Colonic mucosa (tissue), 4 donors: ENCODE results near the gene ZFAND6. TPM values are rescaled to one million over a fixed set of nuclear protein-coding genes. Genes with fewer than 3 reads are reported as not detected.

Experiments used
- DNase-seq: peaks from one replicate; pipeline ENCODE4 v3.0.0-alpha.2; 2020
- H3K27ac ChIP-seq: fragments of 200-600 bp; one replicate; pipeline ENCODE4 v1.8.0; 2021
- H3K27me3 ChIP-seq: fragments of 200-600 bp; one replicate; pipeline ENCODE4 v1.8.0; 2021
- H3K36me3 ChIP-seq: fragments of 200-600 bp; one replicate; pipeline ENCODE4 v1.8.0; 2021
- H3K4me1 ChIP-seq: fragments of 200-600 bp; one replicate; pipeline ENCODE4 v1.8.0; 2021; ENCODE audit warnings: mild to moderate bottlenecking
- H3K4me3 ChIP-seq: fragments of 200-600 bp; one replicate; pipeline ENCODE4 v1.8.0; 2021
- H3K9ac ChIP-seq, 2 donors: one replicate each; pipeline ENCODE4 v1.7.0; 2013; ENCODE audit warnings: control low read depth in 2 of 2, low read depth in 2 of 2, low read length in 2 of 2
- H3K9me3 ChIP-seq: fragments of 200-600 bp; one replicate; pipeline ENCODE4 v1.8.0; 2021
- intact Hi-C: fragments of 100-400 bp; cut with DNase I; formaldehyde crosslinking; loops from one replicate; pipeline ENCODE4 v1.14.1; 2022
- total RNA-seq, 2 donors: library from RNA; stranded (reverse); fragmentation: NEBNext Ultra II Directional in 1 of 2; extraction: Animal tissue kit (Norgen Biotek cat#: 25700) in 1 of 2; gene quantifications; one replicate each; pipeline ENCODE4 v1.2.1, GENCODE V29; 2021
- TF ChIP-seq, protein P1 (sequence below): fragments of 200-600 bp; IDR thresholded peaks from one replicate; pipeline ENCODE4 v1.8.0; 2022; ENCODE audit warnings: antibody characterized with exemption, mild to moderate bottlenecking
- donor health status: healthy.
- donor health status: DM: no; HTN: no; CAD: no.
- donor health status: DM: no; HTN: no; CAD: no.

Gene ZFAND6
- total RNA-seq, 2 donors from 2014 or later: 56.0 to 82.4 TPM

DNA sequence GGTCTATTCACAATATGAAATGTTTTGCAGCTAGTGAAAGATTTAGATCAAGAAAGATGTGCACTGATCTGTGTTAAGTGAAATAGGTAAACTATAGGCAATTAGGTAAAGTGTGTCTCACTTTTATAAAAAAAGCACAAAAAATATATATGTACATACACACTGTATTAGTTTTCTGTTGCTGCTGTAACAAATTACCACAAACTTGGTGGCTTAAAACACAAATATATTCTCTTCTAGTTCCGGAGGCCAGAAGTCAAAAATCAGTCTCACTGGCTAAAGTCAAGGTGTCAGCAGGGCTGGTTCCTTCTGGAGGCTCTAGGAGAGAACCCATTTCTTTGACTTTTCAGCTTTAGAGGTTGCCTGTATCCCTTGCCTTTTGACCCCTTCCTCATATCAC, 104.4 kb downstream of the ZFAND6 start:
- no peak for DNase-seq
- Histone ChIP-seq H3K9ac (no peak overlapping the region), H3K4me3 (no peak overlapping the region), H3K27me3 (no peaks in the 10 kb centered on the region), H3K9me3 (no peaks in the 10 kb centered on the region), H3K36me3 (no peaks in the 10 kb centered on the region), H3K4me1 (no peaks in the 10 kb centered on the region), H3K27ac (no peak overlapping the region)
- TF ChIP-seq, protein P1, sequence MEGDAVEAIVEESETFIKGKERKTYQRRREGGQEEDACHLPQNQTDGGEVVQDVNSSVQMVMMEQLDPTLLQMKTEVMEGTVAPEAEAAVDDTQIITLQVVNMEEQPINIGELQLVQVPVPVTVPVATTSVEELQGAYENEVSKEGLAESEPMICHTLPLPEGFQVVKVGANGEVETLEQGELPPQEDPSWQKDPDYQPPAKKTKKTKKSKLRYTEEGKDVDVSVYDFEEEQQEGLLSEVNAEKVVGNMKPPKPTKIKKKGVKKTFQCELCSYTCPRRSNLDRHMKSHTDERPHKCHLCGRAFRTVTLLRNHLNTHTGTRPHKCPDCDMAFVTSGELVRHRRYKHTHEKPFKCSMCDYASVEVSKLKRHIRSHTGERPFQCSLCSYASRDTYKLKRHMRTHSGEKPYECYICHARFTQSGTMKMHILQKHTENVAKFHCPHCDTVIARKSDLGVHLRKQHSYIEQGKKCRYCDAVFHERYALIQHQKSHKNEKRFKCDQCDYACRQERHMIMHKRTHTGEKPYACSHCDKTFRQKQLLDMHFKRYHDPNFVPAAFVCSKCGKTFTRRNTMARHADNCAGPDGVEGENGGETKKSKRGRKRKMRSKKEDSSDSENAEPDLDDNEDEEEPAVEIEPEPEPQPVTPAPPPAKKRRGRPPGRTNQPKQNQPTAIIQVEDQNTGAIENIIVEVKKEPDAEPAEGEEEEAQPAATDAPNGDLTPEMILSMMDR: no peak
- intact Hi-C loops: no loop called here

DNA sequence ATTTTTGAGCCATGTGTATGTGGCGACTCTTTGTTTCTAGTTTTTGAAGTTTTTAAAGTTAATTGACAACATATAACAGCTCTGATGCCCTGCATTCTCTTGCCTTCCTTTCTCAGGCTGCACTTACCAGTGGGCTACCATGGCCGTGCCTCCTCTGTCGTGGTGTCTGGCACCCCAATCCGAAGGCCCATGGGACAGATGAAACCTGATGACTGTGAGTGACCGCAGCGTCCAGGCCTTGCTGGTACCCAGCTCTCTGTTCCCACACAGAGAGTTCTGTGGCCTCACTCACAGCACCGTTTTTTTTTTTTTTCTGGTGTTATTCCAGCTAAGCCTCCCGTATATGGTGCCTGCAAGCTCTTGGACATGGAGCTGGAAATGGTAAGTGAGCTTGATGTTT, 108.5 kb downstream of the ZFAND6 start:
- Histone ChIP-seq H3K4me3 (no peak overlapping the region), H3K9me3 (no peaks in the 10 kb centered on the region), H3K27ac (no peak overlapping the region), H3K36me3 (no peaks in the 10 kb centered on the region), H3K9ac (no peak overlapping the region), H3K27me3 (no peaks in the 10 kb centered on the region), H3K4me1 (no peaks in the 10 kb centered on the region)
- TF ChIP-seq, protein P1: no peak
- intact Hi-C loops: no loop called here
- no peak for DNase-seq

DNA sequence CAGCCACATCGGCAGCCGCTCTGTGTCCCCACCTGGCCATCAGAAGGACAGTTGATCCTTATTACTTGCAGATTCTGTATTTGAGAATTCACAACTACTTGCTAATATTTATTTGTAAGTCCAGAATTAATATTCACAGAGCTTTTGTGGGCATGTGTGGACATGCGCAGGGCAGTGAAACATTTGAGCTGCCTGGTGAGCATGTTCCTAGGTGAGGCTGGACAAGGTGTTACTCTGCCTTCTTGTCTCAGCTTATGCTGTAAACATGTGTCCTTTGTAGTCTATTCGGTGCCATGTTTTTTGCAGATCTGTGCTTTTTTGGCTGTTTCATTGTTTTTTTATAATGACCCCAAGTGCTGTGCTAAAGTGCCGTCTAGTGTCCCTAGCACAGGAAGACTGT, 108.9 kb downstream of the ZFAND6 start:
- intact Hi-C loops: no loop called here
- no peaks in the 10 kb centered on the region for H3K9me3 ChIP-seq
- H3K27ac ChIP-seq: no peak overlapping the region
- no peaks in the 10 kb centered on the region for H3K4me1 ChIP-seq
- DNase-seq: no peak
- no peak overlapping the region for H3K4me3 ChIP-seq
- no peaks in the 10 kb centered on the region for H3K36me3 ChIP-seq
- TF ChIP-seq, protein P1: no peak
- H3K27me3 ChIP-seq: no peaks in the 10 kb centered on the region
- no peak overlapping the region for H3K9ac ChIP-seq

DNA sequence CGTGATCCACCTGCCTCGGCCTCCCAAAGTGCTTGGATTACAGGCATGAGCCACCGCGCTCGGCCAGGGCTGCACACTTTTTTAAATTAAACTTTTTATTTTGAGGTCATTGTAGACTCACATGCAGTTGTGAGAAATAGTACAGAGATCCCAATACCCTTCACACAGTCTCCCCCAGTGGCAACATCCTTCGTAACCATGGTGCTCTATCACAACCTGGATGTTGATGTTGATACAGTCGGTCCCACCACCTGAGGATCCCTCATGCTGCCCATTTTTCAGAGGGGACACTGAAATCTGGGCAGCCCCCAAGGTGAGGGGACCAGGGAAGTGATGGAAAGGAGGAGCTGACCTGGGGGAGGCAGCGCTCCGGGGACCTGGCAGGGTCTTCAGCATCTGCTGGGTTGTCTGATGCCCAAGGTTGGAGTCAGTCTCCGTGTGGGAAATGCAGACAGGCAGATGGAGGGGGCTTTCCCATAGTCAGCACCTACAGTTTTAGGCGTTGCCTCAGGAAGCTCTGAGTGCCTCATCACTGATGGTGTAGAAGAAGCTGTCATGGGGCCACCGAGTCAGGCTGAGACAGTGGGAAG, 110.4 kb downstream of the ZFAND6 start:
- TF ChIP-seq, protein P1: no peak
- no peak for DNase-seq
- no peaks in the 10 kb centered on the region for H3K9me3 ChIP-seq
- intact Hi-C loops: loop anchor here (5.0 to 10.0 kb wide), 3 partner anchors 113 to 785 kb away; partner anchors contain the start of genes MTHFS and ZFAND6
- no peaks in the 10 kb centered on the region for H3K27me3 ChIP-seq
- no peak overlapping the region for H3K4me3 ChIP-seq
- H3K9ac ChIP-seq: no peak overlapping the region
- H3K36me3 ChIP-seq: no peaks in the 10 kb centered on the region
- H3K4me1 ChIP-seq: no peaks in the 10 kb centered on the region
- H3K27ac ChIP-seq: no peak overlapping the region

DNA sequence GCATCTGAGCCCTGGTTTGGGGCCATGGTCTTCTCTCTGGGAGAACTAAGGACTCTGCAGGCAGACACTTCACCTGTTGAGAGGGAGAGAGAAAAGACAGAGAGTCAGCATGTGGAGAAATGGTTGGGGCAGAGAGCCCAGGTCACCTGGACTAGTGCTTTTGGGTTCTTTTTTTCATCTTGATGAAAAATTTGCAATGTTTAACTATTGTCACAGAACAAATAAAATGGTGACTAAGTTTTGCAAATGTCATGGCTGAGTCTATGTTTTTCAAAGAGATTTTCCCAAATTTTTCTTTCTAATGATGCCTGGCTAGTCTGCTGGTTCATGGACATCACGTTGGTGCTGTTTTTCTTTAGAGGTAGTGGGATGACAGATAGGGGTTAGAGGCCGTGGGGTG, 111.1 kb downstream of the ZFAND6 start:
- no peak for DNase-seq
- Histone ChIP-seq H3K4me3 (no peak overlapping the region), H3K4me1 (no peaks in the 10 kb centered on the region), H3K27ac (no peak overlapping the region), H3K9me3 (no peaks in the 10 kb centered on the region), H3K9ac (no peak overlapping the region), H3K27me3 (no peaks in the 10 kb centered on the region), H3K36me3 (no peaks in the 10 kb centered on the region)
- intact Hi-C loops: loop anchor here (5.0 to 10.0 kb wide), 3 partner anchors 113 to 786 kb away; partner anchors contain the start of genes MTHFS and ZFAND6
- TF ChIP-seq, protein P1: no peak
